HG03354 (cell line): ENCODE measurements around the gene DUSP14.
"Not testable (repeated sequence)": the region's sequence is repeated elsewhere in the genome, so short reads cannot be mapped to it uniquely, and the experiment has no call there.

Experiments
- ATAC-seq: cut with Tn5 transposase; IDR thresholded peaks from one replicate; pipeline ENCODE4 v1.9.1; 2021; ENCODE audit warnings: mild to moderate bottlenecking; ENCODE audit not compliant: unreplicated experiment, poor library complexity, severe bottlenecking

Gene DUSP14

GRCh38 chr17:37510056-37510455 lies 20.4 kb downstream of the DUSP14 start:
- no peak for ATAC-seq

- not testable (repeated sequence) for ATAC-seq
Observed at GRCh38 chr17:37511642-37512041, 22.0 kb downstream of the DUSP14 start.

- no peak for ATAC-seq
Observed at GRCh38 chr17:37512442-37513068, 22.9 kb downstream of the DUSP14 start.

- ATAC-seq: no peak
Observed at GRCh38 chr17:37513711-37514110, 24.0 kb downstream of the DUSP14 start.

GRCh38 chr17:37516127-37516571 lies 26.5 kb downstream of the DUSP14 start:
- no peak for ATAC-seq

- ATAC-seq: no peak
Observed at GRCh38 chr17:37517881-37518280, 28.2 kb downstream of the DUSP14 start.

- no peak for ATAC-seq
Observed at GRCh38 chr17:37518826-37519225, 29.1 kb downstream of the DUSP14 start.

GRCh38 chr17:37519251-37519985 lies 29.7 kb downstream of the DUSP14 start:
- no peak for ATAC-seq

GRCh38 chr17:37520174-37520573 lies 30.5 kb downstream of the DUSP14 start:
- ATAC-seq: no peak

GRCh38 chr17:37521821-37522220 lies 32.1 kb downstream of the DUSP14 start:
- ATAC-seq: no peak

- no peak for ATAC-seq
Observed at GRCh38 chr17:37523715-37524219, 34.1 kb downstream of the DUSP14 start.

GRCh38 chr17:37527249-37527851 lies 37.7 kb downstream of the DUSP14 start:
- no peak for ATAC-seq

GRCh38 chr17:37530420-37530819 lies 40.7 kb downstream of the DUSP14 start:
- ATAC-seq: no peak

- ATAC-seq: no peak
Observed at GRCh38 chr17:37532756-37533155, 43.1 kb downstream of the DUSP14 start.

- no peak for ATAC-seq
Observed at GRCh38 chr17:37535906-37536305, 46.2 kb downstream of the DUSP14 start.

- ATAC-seq: no peak
Observed at GRCh38 chr17:37538981-37539659, 49.4 kb downstream of the DUSP14 start.

- no peak for ATAC-seq
Observed at GRCh38 chr17:37541880-37542660, 52.4 kb downstream of the DUSP14 start.

- no peak for ATAC-seq
Observed at GRCh38 chr17:37543637-37544052, 54.0 kb downstream of the DUSP14 start.

GRCh38 chr17:37545486-37545885 lies 55.8 kb downstream of the DUSP14 start:
- ATAC-seq: no peak
